Fibroblast of mammary gland (primary cell): ENCODE results near the gene GAPVD1.
A peak's percentile ranks its signal among the peaks of the same experiment; 100 is the strongest.
"Not testable (repeated sequence)": the region's sequence is repeated elsewhere in the genome, so short reads cannot be mapped to it uniquely, and the experiment has no call there.

ENCODE experiments used
- DNase-seq: peaks from one replicate; pipeline ENCODE4 v3.0.0-alpha.2; 2010; ENCODE audit warnings: low read depth
- H3K4me3 ChIP-seq: 2 replicates; pipeline ENCODE4 v1.5.1; 2011; ENCODE audit warnings: low read depth, mild to moderate bottlenecking, low read length, moderate library complexity; ENCODE audit not compliant: control insufficient read depth
- TF ChIP-seq, protein P1 (sequence below): conservative IDR thresholded peaks from 2 replicates; pipeline ENCODE4 v1.5.1; 2011; ENCODE audit warnings: low read depth, low read length, inconsistent platforms; ENCODE audit not compliant: control insufficient read depth, insufficient read depth

GAPVD1 gene, protein sequence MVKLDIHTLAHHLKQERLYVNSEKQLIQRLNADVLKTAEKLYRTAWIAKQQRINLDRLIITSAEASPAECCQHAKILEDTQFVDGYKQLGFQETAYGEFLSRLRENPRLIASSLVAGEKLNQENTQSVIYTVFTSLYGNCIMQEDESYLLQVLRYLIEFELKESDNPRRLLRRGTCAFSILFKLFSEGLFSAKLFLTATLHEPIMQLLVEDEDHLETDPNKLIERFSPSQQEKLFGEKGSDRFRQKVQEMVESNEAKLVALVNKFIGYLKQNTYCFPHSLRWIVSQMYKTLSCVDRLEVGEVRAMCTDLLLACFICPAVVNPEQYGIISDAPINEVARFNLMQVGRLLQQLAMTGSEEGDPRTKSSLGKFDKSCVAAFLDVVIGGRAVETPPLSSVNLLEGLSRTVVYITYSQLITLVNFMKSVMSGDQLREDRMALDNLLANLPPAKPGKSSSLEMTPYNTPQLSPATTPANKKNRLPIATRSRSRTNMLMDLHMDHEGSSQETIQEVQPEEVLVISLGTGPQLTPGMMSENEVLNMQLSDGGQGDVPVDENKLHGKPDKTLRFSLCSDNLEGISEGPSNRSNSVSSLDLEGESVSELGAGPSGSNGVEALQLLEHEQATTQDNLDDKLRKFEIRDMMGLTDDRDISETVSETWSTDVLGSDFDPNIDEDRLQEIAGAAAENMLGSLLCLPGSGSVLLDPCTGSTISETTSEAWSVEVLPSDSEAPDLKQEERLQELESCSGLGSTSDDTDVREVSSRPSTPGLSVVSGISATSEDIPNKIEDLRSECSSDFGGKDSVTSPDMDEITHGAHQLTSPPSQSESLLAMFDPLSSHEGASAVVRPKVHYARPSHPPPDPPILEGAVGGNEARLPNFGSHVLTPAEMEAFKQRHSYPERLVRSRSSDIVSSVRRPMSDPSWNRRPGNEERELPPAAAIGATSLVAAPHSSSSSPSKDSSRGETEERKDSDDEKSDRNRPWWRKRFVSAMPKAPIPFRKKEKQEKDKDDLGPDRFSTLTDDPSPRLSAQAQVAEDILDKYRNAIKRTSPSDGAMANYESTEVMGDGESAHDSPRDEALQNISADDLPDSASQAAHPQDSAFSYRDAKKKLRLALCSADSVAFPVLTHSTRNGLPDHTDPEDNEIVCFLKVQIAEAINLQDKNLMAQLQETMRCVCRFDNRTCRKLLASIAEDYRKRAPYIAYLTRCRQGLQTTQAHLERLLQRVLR (N-terminal part only)

DNA sequence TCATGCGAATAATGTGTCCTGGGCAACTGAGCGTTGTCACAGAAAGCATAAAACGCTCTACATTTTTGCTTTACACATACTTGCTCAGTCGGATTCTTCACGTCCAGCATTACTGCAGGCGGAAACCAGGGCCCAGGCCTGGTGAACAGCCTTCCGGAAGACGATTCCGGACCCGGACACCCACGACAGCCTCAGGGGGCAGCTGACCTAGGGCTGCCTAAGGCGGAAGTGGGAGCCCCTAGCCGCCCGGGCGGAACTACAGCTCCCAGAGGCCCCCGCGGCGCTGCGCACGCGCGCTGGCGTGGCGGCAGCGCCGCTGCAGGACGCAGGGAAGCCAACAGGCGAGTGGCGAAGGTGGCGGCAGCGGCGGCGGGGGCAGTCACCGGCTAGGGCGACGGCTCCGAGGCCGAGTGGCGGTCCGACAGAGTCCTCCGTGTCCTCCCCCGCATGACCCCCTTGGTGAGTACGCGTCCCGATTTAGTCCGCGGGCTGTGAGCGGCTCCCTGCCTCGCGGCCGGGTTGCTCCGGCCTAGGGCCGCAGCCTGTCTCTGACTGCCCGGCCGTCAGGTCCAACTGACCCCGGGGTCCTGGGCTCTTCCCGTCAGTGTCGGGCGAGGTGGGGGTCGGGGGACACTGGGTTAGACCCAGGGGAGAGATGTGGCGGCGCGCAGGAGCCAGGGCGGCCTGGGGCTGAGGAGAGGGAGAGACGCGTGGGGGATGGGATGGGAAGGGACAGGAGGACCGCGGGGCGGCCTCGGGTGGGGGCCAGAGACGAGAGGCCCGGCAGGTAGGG lies at the start of gene GAPVD1:
GAPVD1 (plus strand) TSS at position 326 of the 793 bp plus-strand sequence. CDS start 37,096 bp downstream, outside the sequence.
- peak within 1 kb of the TSS; percentile 88 for H3K4me3 ChIP-seq
- TF ChIP-seq, protein P1, sequence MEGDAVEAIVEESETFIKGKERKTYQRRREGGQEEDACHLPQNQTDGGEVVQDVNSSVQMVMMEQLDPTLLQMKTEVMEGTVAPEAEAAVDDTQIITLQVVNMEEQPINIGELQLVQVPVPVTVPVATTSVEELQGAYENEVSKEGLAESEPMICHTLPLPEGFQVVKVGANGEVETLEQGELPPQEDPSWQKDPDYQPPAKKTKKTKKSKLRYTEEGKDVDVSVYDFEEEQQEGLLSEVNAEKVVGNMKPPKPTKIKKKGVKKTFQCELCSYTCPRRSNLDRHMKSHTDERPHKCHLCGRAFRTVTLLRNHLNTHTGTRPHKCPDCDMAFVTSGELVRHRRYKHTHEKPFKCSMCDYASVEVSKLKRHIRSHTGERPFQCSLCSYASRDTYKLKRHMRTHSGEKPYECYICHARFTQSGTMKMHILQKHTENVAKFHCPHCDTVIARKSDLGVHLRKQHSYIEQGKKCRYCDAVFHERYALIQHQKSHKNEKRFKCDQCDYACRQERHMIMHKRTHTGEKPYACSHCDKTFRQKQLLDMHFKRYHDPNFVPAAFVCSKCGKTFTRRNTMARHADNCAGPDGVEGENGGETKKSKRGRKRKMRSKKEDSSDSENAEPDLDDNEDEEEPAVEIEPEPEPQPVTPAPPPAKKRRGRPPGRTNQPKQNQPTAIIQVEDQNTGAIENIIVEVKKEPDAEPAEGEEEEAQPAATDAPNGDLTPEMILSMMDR: no peak
- peak; percentile 85 for DNase-seq

DNA sequence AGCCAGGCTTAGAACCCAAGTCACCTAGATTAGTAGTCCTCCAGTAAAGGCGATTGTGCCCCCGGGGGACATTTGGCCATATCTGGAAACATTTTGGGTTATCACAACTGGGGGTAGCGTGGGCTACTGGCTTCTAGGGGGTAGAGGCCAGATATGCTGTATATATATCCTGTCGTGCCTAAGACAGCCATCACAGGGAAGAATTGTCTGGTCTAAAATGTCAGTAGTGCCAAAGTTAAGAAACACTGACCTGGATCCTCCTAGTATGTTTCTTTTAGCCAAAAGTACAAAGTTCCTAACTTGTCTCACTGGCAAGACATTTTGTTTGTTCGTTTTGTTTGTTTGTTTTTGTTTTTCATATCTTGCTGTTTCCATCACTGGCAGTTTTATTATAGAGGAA lies 47.4 kb upstream of the GAPVD1 start:
- no peak for DNase-seq
- no peak overlapping the region for H3K4me3 ChIP-seq
- TF ChIP-seq, protein P1: no peak

DNA sequence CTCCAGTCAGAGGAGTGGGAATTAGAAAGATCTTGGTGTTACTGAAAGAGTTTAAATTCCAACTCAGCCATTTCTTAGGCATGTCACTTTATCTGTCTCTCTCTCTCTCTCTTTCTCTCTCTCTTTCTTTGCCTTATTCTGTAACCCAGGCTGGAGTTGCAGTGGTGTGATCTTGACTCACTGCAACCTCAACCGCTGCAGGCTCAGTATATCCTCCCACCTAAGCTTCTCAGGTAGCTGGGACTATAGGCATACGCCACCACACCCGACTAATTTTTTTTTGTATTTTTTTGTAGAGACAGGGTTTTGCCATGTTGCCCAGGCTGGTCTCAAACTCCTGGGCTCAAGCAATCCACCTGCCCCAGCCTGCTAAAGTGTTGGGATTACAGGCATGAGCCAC lies 43.0 kb upstream of the GAPVD1 start:
- TF ChIP-seq, protein P1: no peak
- DNase-seq: no peak
- no peak overlapping the region for H3K4me3 ChIP-seq

DNA sequence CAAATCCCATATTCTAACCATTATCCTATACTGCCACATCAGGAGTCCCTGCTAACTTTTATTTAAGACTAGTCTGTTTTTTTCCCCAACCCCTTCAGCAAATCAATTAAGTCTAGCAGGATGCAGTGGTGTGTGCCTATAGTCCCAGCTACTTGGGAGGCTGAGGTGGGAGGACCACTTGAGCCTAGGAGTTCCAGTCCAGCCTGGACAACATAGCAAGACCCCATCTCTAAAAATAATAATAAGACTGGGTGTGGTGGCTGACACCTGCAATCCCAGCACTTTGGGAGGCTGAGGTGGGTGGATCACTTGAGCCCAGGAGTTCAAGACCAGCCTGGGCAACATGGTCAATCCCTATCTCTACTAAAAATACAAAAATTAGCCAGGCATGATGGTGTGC lies 36.8 kb upstream of the GAPVD1 start:
- H3K4me3 ChIP-seq, DNase-seq: not testable (repeated sequence)

DNA sequence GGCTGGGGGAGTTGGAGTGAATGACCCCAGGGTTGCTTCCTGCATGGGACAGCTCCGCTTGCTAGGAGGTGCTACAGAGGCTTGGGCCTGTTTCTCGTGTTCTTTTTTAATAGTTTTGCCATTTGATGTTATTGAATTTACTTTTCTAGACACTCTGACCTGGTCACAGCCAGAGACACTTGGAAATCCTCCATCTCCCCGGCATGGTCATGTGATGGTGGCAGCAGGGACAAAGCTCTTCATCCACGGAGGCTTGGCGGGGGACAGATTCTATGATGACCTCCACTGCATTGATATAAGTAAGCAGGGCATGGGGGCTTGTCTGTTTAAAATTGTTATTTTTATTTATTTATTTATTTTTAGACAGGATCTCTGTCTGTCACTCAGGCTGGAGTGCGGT lies 33.9 kb upstream of the GAPVD1 start:
- no peak for DNase-seq
- H3K4me3 ChIP-seq: no peak overlapping the region
- TF ChIP-seq, protein P1: no peak

DNA sequence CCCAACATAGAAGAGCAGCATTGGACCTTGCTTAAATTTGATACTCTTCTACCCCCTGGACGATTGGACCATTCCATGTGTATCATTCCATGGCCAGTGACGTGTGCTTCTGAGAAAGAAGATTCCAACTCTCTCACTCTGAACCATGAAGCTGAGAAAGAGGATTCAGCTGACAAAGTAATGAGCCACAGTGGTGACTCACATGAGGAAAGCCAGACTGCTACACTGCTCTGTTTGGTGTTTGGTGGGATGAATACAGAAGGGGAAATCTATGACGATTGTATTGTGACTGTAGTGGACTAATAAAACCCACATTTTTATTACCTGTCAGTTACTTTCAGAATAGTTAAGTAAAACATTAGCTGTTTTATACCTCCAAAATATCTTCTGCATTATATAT lies 27.9 kb upstream of the GAPVD1 start:
- TF ChIP-seq, protein P1: no peak
- DNase-seq: peak; percentile 100
- no peak overlapping the region for H3K4me3 ChIP-seq

DNA sequence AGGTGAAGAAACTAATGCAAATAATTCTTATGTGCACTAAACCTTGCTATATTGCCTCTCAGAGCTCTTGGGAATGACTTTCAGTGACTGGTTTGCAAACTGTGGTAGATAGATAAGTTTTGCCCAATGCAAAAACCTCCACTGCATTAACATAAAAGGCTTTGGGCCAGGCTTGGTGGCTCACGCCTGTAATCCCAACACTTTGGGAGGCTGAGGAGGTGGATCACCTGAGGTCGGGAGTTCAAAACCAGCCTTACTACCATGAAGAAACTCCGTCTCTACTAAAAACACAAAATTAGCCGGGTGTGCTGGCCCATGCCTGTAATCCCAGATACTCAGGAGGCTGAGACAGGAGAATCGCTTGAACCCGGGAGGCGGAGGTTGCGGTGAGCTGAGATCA lies 27.5 kb upstream of the GAPVD1 start:
- H3K4me3 ChIP-seq, DNase-seq: not testable (repeated sequence)
